ENCODE data around the gene MRRF. TPM values are rescaled to one million over a fixed set of nuclear protein-coding genes. Genes with fewer than 3 reads are reported as not detected.

The MRRF gene
- total and polyA plus RNA-seq, 3 donors from 2014 or later, result 45.5 to 63.4 (median 54.1) TPM

DNA sequence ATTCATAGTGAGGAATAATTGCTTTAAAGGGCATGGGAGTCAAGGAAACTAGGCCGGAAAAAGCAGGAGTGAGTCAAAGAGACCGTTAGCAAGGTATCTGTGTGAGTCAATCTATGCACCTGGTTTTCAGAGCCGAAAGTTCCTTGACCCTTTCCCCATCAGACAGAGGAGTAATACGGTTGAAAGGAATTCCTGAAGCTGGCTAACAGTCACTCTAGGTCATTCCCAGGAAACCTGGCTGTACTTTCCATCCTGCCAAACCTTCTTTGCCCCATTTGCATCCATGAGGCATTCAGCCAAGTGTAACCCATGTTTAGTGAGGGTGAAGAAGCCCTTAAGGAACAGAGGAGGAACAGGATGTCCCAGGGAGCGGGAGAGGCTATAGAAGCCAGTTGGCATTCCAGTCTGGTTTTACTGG is 16.2 kb upstream of the MRRF start:
- Histone ChIP-seq H3K27ac (no peak overlapping the region), H3K4me1 (no peaks in the 10 kb centered on the region), H3K4me3 (no peak overlapping the region), H3K27me3 (no peaks in the 10 kb centered on the region), H3K36me3 (ENCODE audit: low read depth, missing control alignments) (no peaks in the 10 kb centered on the region), H3K9me3 (no peaks in the 10 kb centered on the region)
- intact Hi-C loops (cut with DNase I; ENCODE audit: low total_unique reads), result no loop called here
- TF ChIP-seq, protein P1, sequence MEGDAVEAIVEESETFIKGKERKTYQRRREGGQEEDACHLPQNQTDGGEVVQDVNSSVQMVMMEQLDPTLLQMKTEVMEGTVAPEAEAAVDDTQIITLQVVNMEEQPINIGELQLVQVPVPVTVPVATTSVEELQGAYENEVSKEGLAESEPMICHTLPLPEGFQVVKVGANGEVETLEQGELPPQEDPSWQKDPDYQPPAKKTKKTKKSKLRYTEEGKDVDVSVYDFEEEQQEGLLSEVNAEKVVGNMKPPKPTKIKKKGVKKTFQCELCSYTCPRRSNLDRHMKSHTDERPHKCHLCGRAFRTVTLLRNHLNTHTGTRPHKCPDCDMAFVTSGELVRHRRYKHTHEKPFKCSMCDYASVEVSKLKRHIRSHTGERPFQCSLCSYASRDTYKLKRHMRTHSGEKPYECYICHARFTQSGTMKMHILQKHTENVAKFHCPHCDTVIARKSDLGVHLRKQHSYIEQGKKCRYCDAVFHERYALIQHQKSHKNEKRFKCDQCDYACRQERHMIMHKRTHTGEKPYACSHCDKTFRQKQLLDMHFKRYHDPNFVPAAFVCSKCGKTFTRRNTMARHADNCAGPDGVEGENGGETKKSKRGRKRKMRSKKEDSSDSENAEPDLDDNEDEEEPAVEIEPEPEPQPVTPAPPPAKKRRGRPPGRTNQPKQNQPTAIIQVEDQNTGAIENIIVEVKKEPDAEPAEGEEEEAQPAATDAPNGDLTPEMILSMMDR (IDR thresholded peaks at IDR 0.05), result no peak
- TF ChIP-seq POLR2A (IDR thresholded peaks at IDR 0.05), result no peak
- WGBS, 2 donors, result 81 to 85% methylated on average over 5 of the region's 5 CpGs
- no peak for DNase-seq

DNA sequence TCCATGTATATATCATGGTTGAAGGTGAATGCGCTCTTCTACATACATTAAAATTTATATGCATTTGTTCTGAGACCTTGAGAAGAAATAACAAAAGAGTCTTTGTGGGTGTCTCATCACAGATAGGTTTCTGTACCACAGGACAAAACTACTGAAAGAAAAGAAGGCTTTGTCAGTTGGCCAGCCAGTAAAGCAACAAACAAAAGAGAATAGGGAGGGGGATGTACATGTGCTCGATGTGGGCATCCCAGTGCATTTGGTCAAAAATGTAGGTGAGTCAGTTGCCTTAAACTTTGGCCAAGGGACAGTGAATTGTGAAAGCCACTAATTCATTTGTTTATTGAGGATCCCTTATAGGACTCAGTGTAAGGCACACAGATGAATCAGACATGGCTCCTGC is 13.3 kb upstream of the MRRF start:
- Histone ChIP-seq H3K4me1 (no peaks in the 10 kb centered on the region), H3K36me3 (ENCODE audit: low read depth, missing control alignments) (no peaks in the 10 kb centered on the region), H3K27me3 (no peaks in the 10 kb centered on the region), H3K27ac (no peak overlapping the region), H3K9me3 (no peaks in the 10 kb centered on the region), H3K4me3 (no peak overlapping the region)
- TF ChIP-seq, protein P1 (IDR thresholded peaks at IDR 0.05), result no peak
- TF ChIP-seq POLR2A (IDR thresholded peaks at IDR 0.05), result no peak
- WGBS, 2 donors, result 72 to 76% methylated on average over 2 of the region's 2 CpGs
- intact Hi-C loops (cut with DNase I; ENCODE audit: low total_unique reads), result no loop called here
- no peak for DNase-seq

DNA sequence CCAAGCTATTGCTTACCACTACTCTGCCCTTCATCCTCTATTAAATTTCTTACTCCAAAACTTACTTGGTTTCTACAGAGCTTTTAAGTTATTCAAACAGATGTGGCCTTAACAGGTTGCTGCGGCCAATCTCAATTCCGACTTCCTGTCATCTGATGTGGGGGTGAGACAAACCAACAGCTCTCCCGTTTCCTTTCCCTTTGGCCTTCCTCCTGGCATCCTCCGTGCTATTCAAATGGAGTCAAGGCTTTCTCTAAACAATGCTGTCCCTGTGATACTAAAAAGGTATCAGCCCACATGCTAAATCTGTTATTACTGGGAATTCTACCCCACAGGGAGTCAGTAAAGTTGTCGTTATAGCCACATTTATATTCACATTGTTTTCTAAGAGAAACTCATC is 11.9 kb upstream of the MRRF start:
- Histone ChIP-seq H3K27ac (no peak overlapping the region), H3K27me3 (no peaks in the 10 kb centered on the region), H3K4me3 (no peak overlapping the region), H3K9me3 (no peaks in the 10 kb centered on the region), H3K36me3 (ENCODE audit: low read depth, missing control alignments) (no peaks in the 10 kb centered on the region), H3K4me1 (no peaks in the 10 kb centered on the region)
- WGBS, 2 donors, result 43 to 62% methylated on average over 5 of the region's 5 CpGs
- no peak for DNase-seq
- intact Hi-C loops (cut with DNase I; ENCODE audit: low total_unique reads), result no loop called here
- no peak for TF ChIP-seq POLR2A (IDR thresholded peaks at IDR 0.05)
- TF ChIP-seq, protein P1 (IDR thresholded peaks at IDR 0.05), result no peak

DNA sequence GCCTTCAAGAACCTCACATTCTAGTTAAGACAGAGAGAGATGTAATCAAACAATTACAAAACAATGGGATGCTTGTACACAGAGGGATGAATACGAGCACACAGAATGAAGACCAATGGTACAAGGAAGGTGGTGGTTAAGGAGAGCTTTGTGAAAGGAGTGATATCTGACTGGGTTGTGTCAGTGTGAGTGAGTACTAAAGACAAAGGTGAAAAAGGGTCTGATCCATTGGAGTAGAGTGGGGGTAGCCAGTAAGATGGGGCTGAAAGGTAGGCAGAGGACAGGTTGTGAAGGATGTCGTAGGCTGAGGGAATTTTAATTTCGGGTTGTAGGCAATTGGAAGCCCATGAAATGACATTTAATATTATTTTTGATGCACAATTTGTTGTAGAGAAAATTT is 9.9 kb upstream of the MRRF start:
- Histone ChIP-seq H3K4me3 (no peak overlapping the region), H3K27me3 (no peaks in the 10 kb centered on the region), H3K9me3 (no peaks in the 10 kb centered on the region), H3K27ac (no peak overlapping the region), H3K4me1 (no peaks in the 10 kb centered on the region), H3K36me3 (ENCODE audit: low read depth, missing control alignments) (no peaks in the 10 kb centered on the region)
- intact Hi-C loops (cut with DNase I; ENCODE audit: low total_unique reads), result no loop called here
- DNase-seq, result no peak
- TF ChIP-seq, protein P1 (IDR thresholded peaks at IDR 0.05), result no peak
- TF ChIP-seq POLR2A (IDR thresholded peaks at IDR 0.05), result no peak
- WGBS, 2 donors, result 89 to 95% methylated on average over 3 of the region's 3 CpGs

DNA sequence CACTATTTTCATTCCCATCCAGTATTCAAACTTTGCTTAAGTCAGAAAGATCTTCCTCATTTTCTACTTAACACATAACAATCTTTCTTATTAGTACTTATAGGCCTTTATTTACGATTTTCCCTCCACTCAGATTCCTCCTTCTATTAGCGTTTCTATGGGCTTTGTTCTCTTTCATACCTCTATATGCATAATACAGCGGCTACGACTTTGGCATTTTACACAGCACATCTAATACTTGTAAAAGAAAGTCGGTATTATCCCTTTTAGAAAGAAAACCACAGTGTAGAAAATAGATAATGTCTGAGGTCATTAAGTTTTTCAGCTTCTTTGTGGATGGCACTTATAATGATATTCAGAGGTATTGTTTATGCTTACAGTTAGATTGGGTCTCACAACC is 8.5 kb upstream of the MRRF start:
- TF ChIP-seq POLR2A (IDR thresholded peaks at IDR 0.05), result no peak
- H3K9me3 ChIP-seq, result no peaks in the 10 kb centered on the region
- H3K27me3 ChIP-seq, result no peaks in the 10 kb centered on the region
- H3K4me3 ChIP-seq, result no peak overlapping the region
- DNase-seq, result no peak
- H3K27ac ChIP-seq, result no peak overlapping the region
- 85 to 91% methylated on average over 5 of the region's 5 CpGs for WGBS, 2 donors
- no peaks in the 10 kb centered on the region for H3K4me1 ChIP-seq
- H3K36me3 ChIP-seq (ENCODE audit: low read depth, missing control alignments), result no peaks in the 10 kb centered on the region
- intact Hi-C loops (cut with DNase I; ENCODE audit: low total_unique reads), result no loop called here
